ENCODE data around the gene LMF1. TPM values are rescaled to one million over a fixed set of nuclear protein-coding genes. Genes with fewer than 3 reads are reported as not detected.
"Not testable (repeated sequence)": the region's sequence is repeated elsewhere in the genome, so short reads cannot be mapped to it uniquely, and the experiment has no call there.

LMF1 gene
- polyA plus RNA-seq, 1 donor from 2014 or later, result 16.2 TPM

DNA sequence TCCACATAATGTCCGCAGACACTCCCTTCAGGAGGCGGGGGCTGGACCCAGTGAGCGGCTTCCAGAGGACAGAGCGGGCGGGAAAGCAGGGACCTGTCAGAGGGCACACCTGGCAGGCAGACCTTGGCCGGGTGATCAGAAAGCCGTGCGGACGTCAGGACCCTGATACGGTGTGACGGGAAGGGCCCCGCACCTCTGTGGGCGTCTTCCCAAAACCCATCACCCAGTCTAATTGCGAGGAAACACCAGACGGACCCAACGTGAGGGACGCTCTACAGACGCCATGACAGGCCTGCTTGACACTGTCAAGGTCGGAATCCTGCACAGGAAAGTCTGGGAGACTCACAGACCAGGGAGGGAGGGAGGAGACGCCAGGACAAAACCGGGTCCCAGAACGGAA lies 8.4 kb downstream of the LMF1 start:
- Histone ChIP-seq H4K20me1 (ENCODE audit: insufficient read depth) (no peaks in the 10 kb centered on the region), H2AFZ (ENCODE audit: low read depth, low read length) (no peak overlapping the region), H3K4me3 (ENCODE audit: low read length) (no peak overlapping the region), H3K4me2 (ENCODE audit: low read length) (no peak overlapping the region), H3K36me3 (ENCODE audit: insufficient read depth, low read length) (no peaks in the 10 kb centered on the region), H3K9me3 (ENCODE audit: low read length) (no peaks in the 10 kb centered on the region), H3K9ac (ENCODE audit: low read length) (no peak overlapping the region), H3K27ac (ENCODE audit: low read length) (no peak overlapping the region), H3K79me2 (replicated peaks; ENCODE audit: insufficient read depth, low read length) (no peaks in the 10 kb centered on the region), H3F3A (ENCODE audit: insufficient read depth, low read length, poor library complexity, severe bottlenecking) (no peaks in the 10 kb centered on the region), H3K27me3 (ENCODE audit: insufficient read depth, low read depth, low read length) (no peaks in the 10 kb centered on the region), H3K9me2 (ENCODE audit: insufficient read depth, low read length) (no peaks in the 10 kb centered on the region)
- no peak for TF ChIP-seq MXI1 (conservative IDR thresholded peaks at IDR 0.05; ENCODE audit: poor library complexity, severe bottlenecking)

DNA sequence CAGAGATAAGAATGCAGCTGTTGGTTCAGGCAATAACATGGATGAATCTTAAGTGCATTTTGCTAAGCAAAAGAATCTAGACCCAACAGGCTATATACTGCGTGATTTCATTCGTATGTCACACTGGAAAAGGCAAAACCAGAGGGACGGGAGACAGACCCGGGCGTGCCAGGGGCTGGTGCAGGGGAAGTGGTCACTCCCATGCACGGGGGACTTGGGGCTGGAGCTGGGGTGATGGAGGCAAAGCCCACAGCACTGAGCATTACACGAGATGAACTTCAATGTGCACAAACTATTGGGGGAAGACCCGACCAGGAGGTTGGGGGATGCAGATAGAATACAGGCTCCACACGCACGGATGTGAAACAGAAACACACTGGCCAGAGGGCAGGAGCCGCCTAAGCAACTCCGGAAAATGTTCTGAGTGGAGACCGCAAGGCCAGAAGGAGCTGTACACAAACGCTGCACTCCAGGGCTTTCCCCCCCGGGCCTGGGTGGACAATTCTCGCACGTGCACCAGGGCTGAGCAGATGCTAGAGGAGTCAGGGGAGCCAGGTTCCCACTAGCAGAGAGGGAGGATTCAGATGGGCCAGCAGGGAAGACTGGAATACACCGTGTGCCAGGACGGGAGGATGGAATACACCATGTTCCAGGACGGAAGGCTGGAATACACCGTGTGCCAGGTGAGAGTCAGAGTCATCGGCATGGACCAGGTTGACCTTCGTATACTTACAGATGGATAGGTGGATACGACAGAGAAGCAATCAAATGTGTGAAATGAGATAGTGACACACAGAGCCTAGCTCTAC lies 11.3 kb downstream of the LMF1 start:
- Histone ChIP-seq H3K27me3 (ENCODE audit: insufficient read depth, low read depth, low read length) (no peaks in the 10 kb centered on the region), H4K20me1 (ENCODE audit: insufficient read depth) (no peaks in the 10 kb centered on the region), H3K4me3 (ENCODE audit: low read length) (no peak overlapping the region), H3K9me3 (ENCODE audit: low read length) (no peaks in the 10 kb centered on the region), H3F3A (ENCODE audit: insufficient read depth, low read length, poor library complexity, severe bottlenecking) (no peaks in the 10 kb centered on the region), H3K9ac (ENCODE audit: low read length) (no peak overlapping the region), H3K9me2 (ENCODE audit: insufficient read depth, low read length) (no peaks in the 10 kb centered on the region), H3K4me2 (ENCODE audit: low read length) (no peak overlapping the region), H3K79me2 (replicated peaks; ENCODE audit: insufficient read depth, low read length) (no peaks in the 10 kb centered on the region), H2AFZ (ENCODE audit: low read depth, low read length) (no peak overlapping the region), H3K27ac (ENCODE audit: low read length) (no peak overlapping the region), H3K36me3 (ENCODE audit: insufficient read depth, low read length) (no peaks in the 10 kb centered on the region)
- TF ChIP-seq SMC3 (conservative IDR thresholded peaks at IDR 0.05; ENCODE audit: poor library complexity) (no peak), RAD21 (conservative IDR thresholded peaks at IDR 0.05) (no peak), TAF1 (IDR thresholded peaks at IDR 0.05; ENCODE audit: low read depth) (no peak), MXI1 (conservative IDR thresholded peaks at IDR 0.05; ENCODE audit: poor library complexity, severe bottlenecking) (no peak)
- TF ChIP-seq, protein P1, sequence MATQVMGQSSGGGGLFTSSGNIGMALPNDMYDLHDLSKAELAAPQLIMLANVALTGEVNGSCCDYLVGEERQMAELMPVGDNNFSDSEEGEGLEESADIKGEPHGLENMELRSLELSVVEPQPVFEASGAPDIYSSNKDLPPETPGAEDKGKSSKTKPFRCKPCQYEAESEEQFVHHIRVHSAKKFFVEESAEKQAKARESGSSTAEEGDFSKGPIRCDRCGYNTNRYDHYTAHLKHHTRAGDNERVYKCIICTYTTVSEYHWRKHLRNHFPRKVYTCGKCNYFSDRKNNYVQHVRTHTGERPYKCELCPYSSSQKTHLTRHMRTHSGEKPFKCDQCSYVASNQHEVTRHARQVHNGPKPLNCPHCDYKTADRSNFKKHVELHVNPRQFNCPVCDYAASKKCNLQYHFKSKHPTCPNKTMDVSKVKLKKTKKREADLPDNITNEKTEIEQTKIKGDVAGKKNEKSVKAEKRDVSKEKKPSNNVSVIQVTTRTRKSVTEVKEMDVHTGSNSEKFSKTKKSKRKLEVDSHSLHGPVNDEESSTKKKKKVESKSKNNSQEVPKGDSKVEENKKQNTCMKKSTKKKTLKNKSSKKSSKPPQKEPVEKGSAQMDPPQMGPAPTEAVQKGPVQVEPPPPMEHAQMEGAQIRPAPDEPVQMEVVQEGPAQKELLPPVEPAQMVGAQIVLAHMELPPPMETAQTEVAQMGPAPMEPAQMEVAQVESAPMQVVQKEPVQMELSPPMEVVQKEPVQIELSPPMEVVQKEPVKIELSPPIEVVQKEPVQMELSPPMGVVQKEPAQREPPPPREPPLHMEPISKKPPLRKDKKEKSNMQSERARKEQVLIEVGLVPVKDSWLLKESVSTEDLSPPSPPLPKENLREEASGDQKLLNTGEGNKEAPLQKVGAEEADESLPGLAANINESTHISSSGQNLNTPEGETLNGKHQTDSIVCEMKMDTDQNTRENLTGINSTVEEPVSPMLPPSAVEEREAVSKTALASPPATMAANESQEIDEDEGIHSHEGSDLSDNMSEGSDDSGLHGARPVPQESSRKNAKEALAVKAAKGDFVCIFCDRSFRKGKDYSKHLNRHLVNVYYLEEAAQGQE (IDR thresholded peaks at IDR 0.05; ENCODE audit: borderline replicate concordance), result no peak
- TF ChIP-seq, protein P2, sequence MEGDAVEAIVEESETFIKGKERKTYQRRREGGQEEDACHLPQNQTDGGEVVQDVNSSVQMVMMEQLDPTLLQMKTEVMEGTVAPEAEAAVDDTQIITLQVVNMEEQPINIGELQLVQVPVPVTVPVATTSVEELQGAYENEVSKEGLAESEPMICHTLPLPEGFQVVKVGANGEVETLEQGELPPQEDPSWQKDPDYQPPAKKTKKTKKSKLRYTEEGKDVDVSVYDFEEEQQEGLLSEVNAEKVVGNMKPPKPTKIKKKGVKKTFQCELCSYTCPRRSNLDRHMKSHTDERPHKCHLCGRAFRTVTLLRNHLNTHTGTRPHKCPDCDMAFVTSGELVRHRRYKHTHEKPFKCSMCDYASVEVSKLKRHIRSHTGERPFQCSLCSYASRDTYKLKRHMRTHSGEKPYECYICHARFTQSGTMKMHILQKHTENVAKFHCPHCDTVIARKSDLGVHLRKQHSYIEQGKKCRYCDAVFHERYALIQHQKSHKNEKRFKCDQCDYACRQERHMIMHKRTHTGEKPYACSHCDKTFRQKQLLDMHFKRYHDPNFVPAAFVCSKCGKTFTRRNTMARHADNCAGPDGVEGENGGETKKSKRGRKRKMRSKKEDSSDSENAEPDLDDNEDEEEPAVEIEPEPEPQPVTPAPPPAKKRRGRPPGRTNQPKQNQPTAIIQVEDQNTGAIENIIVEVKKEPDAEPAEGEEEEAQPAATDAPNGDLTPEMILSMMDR (IDR thresholded peaks at IDR 0.05; ENCODE audit: poor library complexity, severe bottlenecking), result no peak

DNA sequence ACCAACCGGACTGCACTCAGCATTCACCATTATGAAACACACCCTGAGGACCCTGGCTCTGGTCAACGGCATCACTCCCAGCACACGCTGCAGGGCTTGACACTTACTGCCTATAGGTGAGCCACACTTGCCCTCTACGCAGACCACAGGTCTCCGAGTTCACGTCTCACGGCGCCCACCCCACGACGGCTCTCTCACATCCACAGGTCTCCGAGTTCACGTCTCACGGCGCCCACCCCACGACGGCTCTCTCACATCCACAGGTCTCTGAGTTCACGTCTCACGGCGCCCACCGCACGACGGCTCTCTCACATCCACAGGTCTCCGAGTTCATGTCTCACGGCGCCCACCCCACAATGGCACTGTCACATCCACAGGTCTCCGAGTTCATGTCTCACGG lies 15.0 kb downstream of the LMF1 start:
- H3K4me2 ChIP-seq (ENCODE audit: low read length); H2AFZ ChIP-seq (ENCODE audit: low read depth, low read length); H3K4me3 ChIP-seq (ENCODE audit: low read length); H3K9me3 ChIP-seq (ENCODE audit: low read length); H3K9ac ChIP-seq (ENCODE audit: low read length); H3K79me2 ChIP-seq (replicated peaks; ENCODE audit: insufficient read depth, low read length); H3K9me2 ChIP-seq (ENCODE audit: insufficient read depth, low read length); H3F3A ChIP-seq (ENCODE audit: insufficient read depth, low read length, poor library complexity, severe bottlenecking); H4K20me1 ChIP-seq (ENCODE audit: insufficient read depth); H3K27ac ChIP-seq (ENCODE audit: low read length); H3K36me3 ChIP-seq (ENCODE audit: insufficient read depth, low read length); H3K27me3 ChIP-seq (ENCODE audit: insufficient read depth, low read depth, low read length): not testable (repeated sequence)

DNA sequence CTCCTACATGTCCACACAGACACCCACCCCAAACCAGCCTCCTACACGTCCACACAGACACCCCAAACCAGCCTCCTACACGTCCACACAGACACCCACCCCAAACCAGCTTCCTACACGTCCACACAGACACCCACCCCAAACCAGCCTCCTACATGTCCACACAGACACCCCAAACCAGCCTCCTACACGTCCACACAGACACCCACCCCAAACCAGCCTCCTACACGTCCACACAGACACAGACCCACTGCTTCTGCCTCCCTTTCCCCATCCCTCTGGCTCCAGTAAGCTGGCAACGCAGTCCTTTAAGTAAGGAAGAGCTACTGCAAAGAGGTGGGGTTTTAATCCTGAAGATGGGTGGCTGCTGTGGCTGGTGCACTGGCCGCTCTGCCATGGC lies 17.0 kb downstream of the LMF1 start:
- H3K4me2 ChIP-seq (ENCODE audit: low read length); H3F3A ChIP-seq (ENCODE audit: insufficient read depth, low read length, poor library complexity, severe bottlenecking); H3K9me3 ChIP-seq (ENCODE audit: low read length); H3K4me3 ChIP-seq (ENCODE audit: low read length); H3K9me2 ChIP-seq (ENCODE audit: insufficient read depth, low read length); H3K27me3 ChIP-seq (ENCODE audit: insufficient read depth, low read depth, low read length); H2AFZ ChIP-seq (ENCODE audit: low read depth, low read length); H4K20me1 ChIP-seq (ENCODE audit: insufficient read depth); H3K36me3 ChIP-seq (ENCODE audit: insufficient read depth, low read length); H3K79me2 ChIP-seq (replicated peaks; ENCODE audit: insufficient read depth, low read length); H3K27ac ChIP-seq (ENCODE audit: low read length); H3K9ac ChIP-seq (ENCODE audit: low read length): not testable (repeated sequence)

Data from neural cell (in vitro differentiated cells).